Sigmoid colon (tissue), 7 donors: ENCODE results near the gene TEAD2. TPM values are rescaled to one million over a fixed set of nuclear protein-coding genes. Genes with fewer than 3 reads are reported as not detected.

ENCODE experiments used
- DNase-seq: peaks from one replicate; pipeline ENCODE4 v3.0.0-alpha.2; 2019
- H3K27ac ChIP-seq, 4 donors: fragments of 200-600 bp; sonication (generic); one replicate each; pipeline ENCODE4 v1.5.1; 2016 to 2019; ENCODE audit warnings: mild to moderate bottlenecking in 1 of 4
- H3K27me3 ChIP-seq, 3 donors: fragments of 200-600 bp; sonication (generic); one replicate each; pipeline ENCODE4 v1.5.1; 2019; ENCODE audit warnings: mild to moderate bottlenecking in 1 of 3
- H3K36me3 ChIP-seq, 4 donors: fragments of 200-600 bp; sonication (generic); one replicate each; pipeline ENCODE4 v1.5.1; 2016 to 2019
- H3K4me1 ChIP-seq, 4 donors: fragments of 200-600 bp; sonication (generic); one replicate each; pipeline ENCODE4 v1.5.1; 2017 to 2019
- H3K4me3 ChIP-seq, 4 donors: fragments of 200-600 bp; sonication (generic); one replicate each; pipeline ENCODE4 v1.5.1; 2017 to 2019; ENCODE audit warnings: mild to moderate bottlenecking in 2 of 4, moderate library complexity in 1 of 4
- H3K9me3 ChIP-seq, 4 donors: fragments of 200-600 bp in 3 of 4; sonication (generic) in 3 of 4; one replicate each; pipeline versions ENCODE4 v1.5.1 to v1.6.1; 2013 to 2019
- CTCF ChIP-seq, 4 experiments: fragments of 450-650 bp in 3 of 4; fragments of 200-600 bp in 1 of 4; IDR thresholded peaks; one replicate each; pipeline ENCODE4 v1.5.1; 2016 to 2019; ENCODE audit warnings: antibody characterized with exemption in 4 of 4, mild to moderate bottlenecking in 3 of 4, moderate library complexity in 2 of 4
- EP300 ChIP-seq, 4 donors: sonication (generic); formaldehyde crosslinking; IDR thresholded peaks; one replicate each; pipeline ENCODE4 v1.6.1; 2017; ENCODE audit warnings: antibody characterized with exemption in 4 of 4
- POLR2A ChIP-seq, 2 donors: fragments of 450-650 bp; IDR thresholded peaks; one replicate each; pipeline ENCODE4 v1.6.1; 2016; ENCODE audit warnings: antibody characterized with exemption in 2 of 2, mild to moderate bottlenecking in 2 of 2, moderate library complexity in 2 of 2
- POLR2AphosphoS5 ChIP-seq, 4 donors: sonication (generic); formaldehyde crosslinking; IDR thresholded peaks; one replicate each; pipeline ENCODE4 v1.6.1; 2017; ENCODE audit warnings: antibody characterized with exemption in 4 of 4
- WGBS, 2 donors: extraction: QIAGEN DNeasy Blood & Tissue Kit; methylation state at CpG; one replicate each; pipeline ENCODE4 v1.1.7; 2013; 5-methylcytosine and 5-hydroxymethylcytosine counted together
- intact Hi-C: fragments of 100-400 bp; cut with DNase I; formaldehyde crosslinking; loops from one replicate; pipeline ENCODE4 v1.15.1; 2023
- polyA plus RNA-seq, 3 donors: library from polyadenylated mRNA; stranded (reverse); fragments of 200-250 nt; gene quantifications; one replicate each; pipeline ENCODE4 v1.2.3, GENCODE V29; 2013
- total RNA-seq, 4 donors: library from RNA; depleted of rRNA; stranded (reverse); fragments of >200 nt; gene quantifications; one replicate each; pipeline ENCODE4 v1.1.0, GENCODE V29; 2016
- donor health status: healthy with polysubstance abuse.
- donor health status: Bipolar disorder and iron deficiency.
- donor health status: healthy.

TEAD2 gene
- total and polyA plus RNA-seq, 7 donors, result 5.8 to 74.9 (median 60.6) TPM

- intact Hi-C loops, result no loop called here
- Histone ChIP-seq H3K4me3 (no peak overlapping the region), H3K27me3 (no peaks in the 10 kb centered on the region), H3K9me3 (no peaks in the 10 kb centered on the region), H3K4me1 (no peaks in the 10 kb centered on the region), H3K27ac (no peak overlapping the region), H3K36me3 (peaks cover 26 to 100% (median 61%) of the 10 kb centered on the region in 4 donors)
- TF ChIP-seq CTCF (IDR thresholded peaks at IDR 0.05) (no peak), POLR2AphosphoS5 (IDR thresholded peaks at IDR 0.05) (no peak), POLR2A (IDR thresholded peaks at IDR 0.05) (no peak), EP300 (IDR thresholded peaks at IDR 0.05) (no peak)
- 93 to 96% methylated on average over 2 of the region's 2 CpGs for WGBS, 2 donors
- DNase-seq, result no peak
These were observed 12.6 kb downstream of the TEAD2 start for GRCh38 chr19:49349567-49349966.

- TF ChIP-seq EP300 (IDR thresholded peaks at IDR 0.05) (no peak), POLR2AphosphoS5 (IDR thresholded peaks at IDR 0.05) (no peak), CTCF (IDR thresholded peaks at IDR 0.05) (no peak), POLR2A (IDR thresholded peaks at IDR 0.05) (no peak)
- intact Hi-C loops, result no loop called here
These were observed 13.7 kb downstream of the TEAD2 start for GRCh38 chr19:49348305-49349189.

GRCh38 chr19:49347835-49348234, 14.4 kb downstream of the TEAD2 start:
- Histone ChIP-seq H3K9me3 (no peaks in the 10 kb centered on the region), H3K27ac (no peak overlapping the region), H3K4me3 (no peak overlapping the region), H3K4me1 (no peaks in the 10 kb centered on the region), H3K27me3 (no peaks in the 10 kb centered on the region), H3K36me3 (peaks cover 37 to 100% (median 69%) of the 10 kb centered on the region in 4 donors)
- intact Hi-C loops, result no loop called here
- WGBS, 2 donors, result 67 to 76% methylated on average over 3 of the region's 3 CpGs
- TF ChIP-seq CTCF (IDR thresholded peaks at IDR 0.05) (no peak), EP300 (IDR thresholded peaks at IDR 0.05) (no peak), POLR2A (IDR thresholded peaks at IDR 0.05) (no peak), POLR2AphosphoS5 (IDR thresholded peaks at IDR 0.05) (no peak)
- no peak for DNase-seq

More at GRCh38 chr19:49348305-49349189, 13.7 kb downstream of the TEAD2 start:
- Histone ChIP-seq H3K4me3 (no peak overlapping the region), H3K36me3 (peaks cover 31 to 100% (median 64%) of the 10 kb centered on the region in 4 donors), H3K27ac (no peak overlapping the region), H3K27me3 (no peaks in the 10 kb centered on the region), H3K9me3 (no peaks in the 10 kb centered on the region), H3K4me1 (no peaks in the 10 kb centered on the region)
- DNase-seq, result no peak
- 88 to 93% methylated on average over 12 of the region's 12 CpGs for WGBS, 2 donors

- Histone ChIP-seq H3K36me3 (peaks cover 43 to 100% (median 73%) of the 10 kb centered on the region in 4 donors), H3K9me3 (no peaks in the 10 kb centered on the region), H3K27me3 (no peaks in the 10 kb centered on the region), H3K4me1 (no peaks in the 10 kb centered on the region), H3K4me3 (no peak overlapping the region), H3K27ac (no peak overlapping the region)
- WGBS, 2 donors, result 96 to 97% methylated on average over 15 of the region's 15 CpGs
- no peak for DNase-seq
- intact Hi-C loops, result no loop called here
- TF ChIP-seq POLR2A (IDR thresholded peaks at IDR 0.05), result no peak
These were observed 15.0 kb downstream of the TEAD2 start for GRCh38 chr19:49347191-49347590.

GRCh38 chr19:49344505-49345423, 17.5 kb downstream of the TEAD2 start:
- intact Hi-C loops, result no loop called here
- no peaks in the 10 kb centered on the region for H3K9me3 ChIP-seq
- TF ChIP-seq POLR2A (IDR thresholded peaks at IDR 0.05) (no peak), POLR2AphosphoS5 (IDR thresholded peaks at IDR 0.05) (no peak), CTCF (IDR thresholded peaks at IDR 0.05) (no peak)
- DNase-seq, result no peak
- WGBS, 2 donors, result 88 to 91% methylated on average over 11 of the region's 11 CpGs
- peaks cover 0 to 8% (median 5%) of the 10 kb centered on the region in 4 donors for H3K4me1 ChIP-seq
- H3K27ac ChIP-seq, result no peak overlapping the region
- peaks cover 43 to 91% (median 71%) of the 10 kb centered on the region in 4 donors for H3K36me3 ChIP-seq
- H3K4me3 ChIP-seq, result no peak overlapping the region
- H3K27me3 ChIP-seq, result no peaks in the 10 kb centered on the region
